COLO668 (cell line): ENCODE data around the gene CCT5.
"Not testable (repeated sequence)": the region's sequence is repeated elsewhere in the genome, so short reads cannot be mapped to it uniquely, and the experiment has no call there.

Experiments
- DNase-seq: peaks from one replicate; lab custom pipeline; 2025; ENCODE audit not compliant: unreplicated experiment; lab: John Stamatoyannopoulos, UW

CCT5 gene

GRCh38 chr5:10275991-10276390 lies 25.9 kb downstream of the CCT5 start:
- no peak for DNase-seq

DNA sequence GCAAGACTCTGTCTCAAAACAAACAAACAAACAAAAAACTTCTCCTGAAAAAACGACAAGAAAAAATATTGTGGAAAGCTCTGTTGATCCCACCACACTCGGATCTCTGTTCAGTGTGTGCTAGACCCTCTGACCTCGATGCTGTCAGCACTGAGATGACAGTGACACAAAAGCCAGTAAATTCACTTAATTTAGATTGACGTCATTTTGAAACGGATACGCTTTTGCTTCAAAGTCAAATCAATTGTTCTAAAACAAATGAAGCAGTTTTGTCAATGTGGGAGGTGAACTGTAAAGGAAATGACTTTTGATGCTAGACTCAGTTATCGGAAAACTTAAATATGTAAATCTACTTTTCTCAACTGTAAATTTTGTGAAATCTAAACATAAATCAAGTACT lies 26.6 kb downstream of the CCT5 start:
- DNase-seq = no peak

- DNase-seq = no peak
Measured at GRCh38 chr5:10277773-10278630, 27.9 kb downstream of the CCT5 start.

GRCh38 chr5:10278658-10279279 lies 28.7 kb downstream of the CCT5 start:
- DNase-seq = no peak

DNA sequence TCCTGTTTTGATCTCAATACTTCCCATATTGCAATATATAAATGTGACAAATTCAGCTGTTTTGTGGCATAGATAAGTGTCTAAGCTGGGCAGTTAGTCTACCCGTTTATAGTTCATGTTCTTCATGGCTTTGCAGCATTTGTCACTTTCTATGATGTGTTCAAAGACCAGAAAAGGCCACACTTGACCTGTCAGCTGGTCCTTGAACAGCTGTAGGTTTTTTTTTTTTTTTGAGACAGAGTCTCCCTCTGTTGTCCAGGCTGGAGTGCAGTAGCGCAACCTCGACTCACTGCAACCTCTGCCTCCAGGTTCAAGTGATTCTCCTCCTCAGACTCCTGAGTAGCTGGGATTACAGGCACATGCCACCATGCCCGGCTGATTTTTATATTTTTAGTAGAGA lies 29.2 kb downstream of the CCT5 start:
- DNase-seq = no peak

- no peak for DNase-seq
Measured at GRCh38 chr5:10279925-10280720, 30.0 kb downstream of the CCT5 start.

DNA sequence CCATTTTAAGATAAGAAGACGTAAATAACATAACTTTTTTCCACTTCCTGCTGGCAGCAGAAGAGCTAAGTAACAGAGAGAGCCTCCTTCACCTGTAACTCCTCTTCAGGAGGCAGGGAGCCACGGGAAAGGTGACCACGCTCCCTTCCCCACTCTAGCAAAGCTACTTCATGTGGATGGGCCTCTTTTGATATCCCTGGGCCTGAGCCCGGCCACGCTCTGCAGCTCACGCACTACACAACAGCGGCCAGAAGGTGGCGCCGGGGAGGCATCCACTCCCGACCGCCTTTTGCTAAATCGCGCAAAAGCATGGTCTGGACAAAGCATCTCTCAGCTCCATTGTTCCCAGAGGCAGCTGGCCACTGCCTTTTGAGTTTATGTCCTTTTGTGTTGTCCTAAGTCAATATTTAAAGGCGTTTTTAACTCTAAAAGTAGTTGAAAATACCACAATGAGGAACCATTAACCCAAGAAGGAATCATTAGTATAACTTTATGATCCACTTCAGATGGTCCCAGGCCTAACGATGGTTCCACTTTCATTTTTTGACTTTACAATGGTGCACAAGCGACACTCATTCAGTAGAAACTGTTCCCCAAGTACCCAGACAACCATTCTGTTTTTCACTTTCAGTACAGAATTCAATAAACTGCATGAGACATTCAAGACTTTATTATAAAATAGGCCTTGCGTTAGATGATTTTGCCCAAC lies 34.0 kb downstream of the CCT5 start:
- DNase-seq = peak; percentile 92

DNA sequence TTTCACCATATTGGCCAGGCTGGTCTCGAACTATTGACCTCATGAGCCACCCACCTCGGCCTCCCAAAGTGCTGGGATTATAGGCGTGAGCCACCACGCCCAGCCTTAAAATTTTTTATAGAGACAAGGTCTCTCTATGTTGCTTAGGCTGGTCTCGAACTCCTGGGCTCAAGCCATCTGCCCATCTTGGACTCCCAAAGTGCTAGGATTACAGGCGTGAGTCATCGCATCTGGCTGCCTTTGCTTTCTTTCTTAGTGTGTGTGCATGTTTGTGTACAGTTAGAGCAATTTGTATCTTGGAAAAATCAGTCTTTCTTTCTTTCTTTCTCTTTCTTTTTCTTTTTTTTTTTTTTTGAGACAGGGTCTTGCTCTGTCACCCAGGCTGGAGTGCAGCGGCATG lies 35.3 kb downstream of the CCT5 start:
- not testable (repeated sequence) for DNase-seq

- DNase-seq = no peak
Measured at GRCh38 chr5:10286162-10286861, 36.2 kb downstream of the CCT5 start.

- no peak for DNase-seq
Measured at GRCh38 chr5:10286862-10287227, 36.8 kb downstream of the CCT5 start.

DNA sequence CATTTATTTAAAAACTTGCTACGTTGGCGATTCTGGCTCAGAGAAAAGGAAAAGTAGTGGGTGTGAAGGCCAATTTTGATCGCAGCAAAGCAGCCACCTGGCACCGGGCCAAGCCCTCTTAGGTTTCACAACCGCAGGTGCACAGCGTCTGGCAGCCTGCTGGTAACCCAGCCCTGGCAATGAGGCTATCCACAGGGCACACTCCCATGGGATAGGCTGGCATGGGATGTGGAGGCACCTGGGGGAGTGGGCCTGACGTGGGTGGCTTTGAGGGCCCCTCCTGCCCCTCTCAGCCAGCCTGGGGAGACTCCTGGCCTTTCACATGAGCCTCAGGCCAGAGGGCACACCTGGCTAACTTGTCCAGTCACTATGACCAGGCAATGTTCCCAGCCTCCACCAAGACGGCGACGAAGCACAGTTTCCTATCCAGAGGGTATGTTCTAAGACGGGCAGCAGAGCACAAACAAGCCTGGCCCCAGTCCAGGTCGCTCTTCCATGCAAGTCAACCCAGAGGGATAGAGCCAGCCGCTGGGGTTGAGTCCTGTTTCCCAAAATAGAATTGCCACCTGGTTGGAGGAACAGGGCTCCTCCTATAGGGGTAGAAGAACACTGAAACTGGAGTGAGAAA lies 38.6 kb downstream of the CCT5 start:
- peak; percentile 99 for DNase-seq

DNA sequence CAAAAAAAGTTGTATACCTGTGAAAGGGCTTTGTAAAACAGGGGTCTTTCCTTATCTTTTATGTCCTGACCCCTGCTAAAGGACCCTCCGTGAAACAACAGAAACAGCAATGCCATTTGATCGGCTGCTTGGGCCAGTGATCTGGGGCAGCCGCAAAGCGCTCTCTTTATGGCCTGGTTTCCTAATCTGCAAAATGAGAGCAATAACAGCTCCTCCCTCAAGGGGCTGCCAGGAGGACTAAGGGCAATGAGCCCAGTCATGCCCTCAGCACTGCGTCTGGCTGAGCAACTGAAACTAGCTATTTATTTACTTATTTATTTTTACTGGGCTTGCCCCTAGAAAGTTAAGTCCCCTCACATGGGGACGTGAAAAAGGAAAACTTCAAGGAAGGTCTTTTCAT lies 39.3 kb downstream of the CCT5 start:
- DNase-seq = peak; percentile 38

GRCh38 chr5:10289991-10290390 lies 39.9 kb downstream of the CCT5 start:
- no peak for DNase-seq

GRCh38 chr5:10290438-10290837 lies 40.4 kb downstream of the CCT5 start:
- DNase-seq = no peak

- DNase-seq = no peak
Measured at GRCh38 chr5:10291692-10292339, 41.7 kb downstream of the CCT5 start.

DNA sequence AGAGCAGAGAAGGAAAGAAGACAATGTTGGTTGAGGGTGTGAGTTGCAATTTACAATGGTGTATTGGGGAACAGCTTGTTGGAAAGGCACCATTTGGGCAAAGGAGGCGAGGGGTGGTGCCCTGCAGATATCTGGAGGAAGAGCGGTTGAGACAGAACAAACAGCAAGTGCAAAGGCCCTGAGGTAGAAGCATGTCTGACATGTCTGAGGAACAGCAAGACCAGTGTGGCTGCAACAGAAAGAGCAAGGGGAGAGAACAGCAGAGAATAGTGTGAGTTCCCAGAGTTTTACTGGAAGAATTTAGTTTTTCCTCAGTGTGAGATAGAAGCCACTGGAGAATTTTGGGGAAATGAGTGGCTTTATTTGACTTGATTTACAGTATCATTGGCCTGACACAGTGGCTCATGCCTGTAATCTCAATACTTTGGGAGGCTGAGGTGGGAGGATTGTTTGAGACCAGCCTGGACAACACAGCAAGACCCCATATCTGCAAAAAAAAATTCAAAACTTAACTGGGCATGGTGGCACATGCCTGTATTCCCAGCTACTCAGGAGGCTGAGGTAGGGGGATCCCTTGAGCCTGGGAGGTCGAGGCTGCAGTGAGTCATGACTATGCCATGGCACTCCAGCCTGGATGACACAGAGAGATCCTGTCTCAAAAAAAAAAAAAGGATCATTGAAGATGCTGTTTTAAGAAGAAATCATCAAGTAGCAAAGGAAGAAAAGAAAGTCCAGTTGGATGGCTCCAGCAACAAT lies 44.0 kb downstream of the CCT5 start:
- DNase-seq = no peak

DNA sequence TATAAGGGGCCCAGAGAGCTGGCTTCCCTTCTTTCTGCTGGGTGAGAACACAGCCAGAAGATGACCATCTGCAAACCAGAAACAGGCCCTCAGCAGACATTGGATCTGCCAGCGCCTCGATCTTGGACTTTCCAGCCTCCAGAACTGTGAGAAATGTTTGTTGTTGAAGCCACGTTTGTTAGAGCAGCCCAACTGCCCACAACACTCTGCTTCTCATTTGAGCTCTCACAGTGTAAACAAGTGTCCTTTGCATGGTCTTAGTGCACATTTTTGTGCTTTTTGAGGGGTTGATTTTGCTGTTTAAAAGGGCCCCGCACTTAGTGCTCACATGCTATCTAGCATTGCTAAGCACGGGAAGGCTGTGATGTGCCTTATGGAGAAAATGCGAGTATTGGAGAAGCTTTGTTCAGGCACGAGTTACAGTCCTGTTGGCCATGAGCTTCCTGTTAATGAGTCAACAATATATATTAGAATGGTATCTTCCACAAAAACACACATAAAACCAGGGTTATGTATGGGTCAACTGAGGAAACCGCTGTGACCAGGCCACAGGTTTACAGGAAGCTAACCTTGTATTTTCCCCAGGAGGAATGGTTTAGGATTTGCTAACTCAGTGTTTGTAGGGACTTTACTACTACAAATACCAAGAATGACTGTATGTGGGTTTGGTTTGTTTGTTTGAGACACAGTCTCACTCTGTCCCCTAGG lies 45.7 kb downstream of the CCT5 start:
- no peak for DNase-seq

DNA sequence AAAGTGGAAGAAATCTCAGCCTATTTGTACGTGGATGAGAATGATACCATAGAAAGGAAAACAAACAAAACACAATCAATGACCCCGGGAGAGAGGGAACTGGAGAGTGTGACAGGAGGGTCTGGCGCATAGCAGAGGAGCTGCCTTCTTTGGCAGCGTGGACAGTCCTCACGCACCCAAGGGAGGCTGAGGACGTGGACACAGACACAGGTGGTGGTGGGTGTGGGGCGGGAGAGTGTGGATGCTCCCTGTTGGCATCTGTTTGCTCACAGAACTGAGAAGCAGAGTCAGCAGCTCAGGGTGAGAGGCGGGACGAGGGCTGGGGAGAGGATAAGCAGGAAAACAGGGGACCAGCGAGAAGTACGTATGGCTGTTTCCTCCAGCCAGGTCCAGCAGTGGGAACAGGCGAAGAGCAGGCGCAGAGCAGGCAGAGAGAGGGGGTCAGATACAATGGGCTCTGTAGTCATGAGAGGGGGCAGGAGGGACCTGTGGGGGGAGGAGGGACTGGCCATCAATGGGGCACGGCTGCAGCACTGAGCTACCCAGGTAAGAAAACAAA lies 47.6 kb downstream of the CCT5 start:
- DNase-seq = no peak
